Stimulated activated CD8-positive, alpha-beta memory T cell treated with anti-CD3 and anti-CD28 coated beads, Interleukin-12 subunit alpha, Interleukin-12 subunit beta, amount 100 ng/mL, for 24 hours (primary cell): ENCODE data around the gene KLHL33.

Experiments used
- DNase-seq: peaks from one replicate; pipeline ENCODE4 v3.0.0-alpha.2; 2020; ENCODE audit errors: extremely low read depth

Gene KLHL33

DNA sequence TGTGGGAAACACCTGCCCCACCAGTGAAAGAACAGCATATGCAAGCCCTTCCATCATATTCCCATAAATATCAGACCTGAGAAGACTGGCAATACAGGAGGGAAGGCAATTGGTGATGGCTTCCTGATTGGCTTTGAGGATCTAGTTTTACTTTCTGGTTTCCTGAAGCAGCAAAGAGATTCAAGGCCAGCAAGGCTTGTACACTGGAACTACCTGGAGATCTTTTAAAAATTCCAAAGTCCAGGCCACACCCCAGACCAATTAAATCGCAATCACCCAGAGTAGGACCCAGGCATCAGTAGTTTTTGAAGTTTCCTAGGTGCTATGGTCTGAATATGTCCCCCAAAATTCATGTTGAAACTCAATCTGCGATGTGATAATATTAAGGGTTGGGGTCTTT is 19.7 kb downstream of the KLHL33 start:
- no peak for DNase-seq

- DNase-seq, result no peak
Observed at GRCh38 chr14:20415782-20416206, 20.2 kb downstream of the KLHL33 start.

GRCh38 chr14:20413744-20414082 is 22.3 kb downstream of the KLHL33 start:
- no peak for DNase-seq

DNA sequence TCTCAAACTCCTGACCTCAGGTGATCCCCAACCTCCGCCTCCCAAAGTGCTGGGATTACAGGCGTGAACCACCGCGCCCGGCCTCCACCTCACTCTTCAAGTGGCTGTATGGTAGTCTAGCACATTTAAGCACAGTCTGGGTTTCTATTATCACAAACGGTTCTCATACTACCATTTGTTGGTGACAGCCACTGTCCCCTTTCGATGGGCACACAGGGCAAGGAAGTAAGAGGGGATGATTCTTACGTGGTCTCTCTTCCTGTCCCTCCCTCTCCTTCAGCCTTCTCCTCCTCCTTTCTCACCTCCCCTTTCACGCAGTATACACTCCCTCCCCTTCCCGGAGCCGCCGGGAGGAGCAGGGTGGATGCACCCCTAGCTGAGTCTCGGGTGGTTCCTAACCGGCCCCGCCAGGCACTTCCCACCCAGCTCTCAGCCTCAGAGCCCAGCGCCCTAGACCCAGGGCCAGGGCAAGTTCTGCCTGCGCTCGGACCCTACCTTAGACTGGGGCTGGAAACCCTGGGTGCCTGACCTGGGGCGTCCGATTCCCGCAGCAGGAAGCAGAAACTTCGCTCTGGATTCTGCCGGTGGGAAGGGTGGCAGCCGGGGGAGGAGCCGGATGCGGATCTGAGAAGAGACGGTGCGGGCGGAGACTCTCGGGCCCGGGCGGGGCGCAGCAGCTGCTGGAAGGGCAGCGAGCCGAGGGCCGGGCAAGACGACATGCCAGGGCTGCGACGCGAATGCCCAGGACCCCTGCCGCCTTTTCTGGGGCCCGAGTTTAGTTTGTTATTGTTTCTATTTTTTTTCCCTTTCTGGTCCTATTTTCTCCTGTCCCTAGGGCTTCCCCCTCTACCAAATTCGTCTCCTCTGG is 22.9 kb downstream of the KLHL33 start, which contains the start of gene TEP1:
Gene TEP1 (minus strand): TSS at position 626 of the 868 bp plus-strand sequence. CDS start 5,062 bp downstream, outside the sequence.
- peak; percentile 51 for DNase-seq

GRCh38 chr14:20412411-20412810 is 23.6 kb downstream of the KLHL33 start:
- DNase-seq, result no peak

DNA sequence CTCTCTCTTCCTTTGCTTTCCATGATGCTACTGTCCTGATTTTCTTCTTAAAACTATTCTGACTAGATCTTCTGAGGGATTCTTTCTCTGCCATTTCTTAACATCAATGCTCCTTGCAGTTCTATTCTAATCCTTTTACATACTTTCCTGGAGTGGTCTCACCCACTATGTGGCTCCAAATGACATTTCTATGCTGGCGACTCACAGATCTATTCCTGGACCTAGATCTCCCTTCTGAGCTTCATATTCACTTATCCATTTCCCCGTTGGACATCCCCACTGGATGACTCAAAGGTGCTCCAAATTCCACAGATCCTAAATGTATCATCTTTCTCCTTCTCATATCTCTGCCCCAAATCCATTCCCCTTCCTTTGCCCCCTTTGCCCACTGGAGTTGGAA is 26.7 kb downstream of the KLHL33 start:
- no peak for DNase-seq

GRCh38 chr14:20403521-20403920 is 32.4 kb downstream of the KLHL33 start:
- no peak for DNase-seq

GRCh38 chr14:20400965-20401593 is 34.9 kb downstream of the KLHL33 start:
- DNase-seq, result no peak

GRCh38 chr14:20400589-20400964 is 35.4 kb downstream of the KLHL33 start:
- no peak for DNase-seq

DNA sequence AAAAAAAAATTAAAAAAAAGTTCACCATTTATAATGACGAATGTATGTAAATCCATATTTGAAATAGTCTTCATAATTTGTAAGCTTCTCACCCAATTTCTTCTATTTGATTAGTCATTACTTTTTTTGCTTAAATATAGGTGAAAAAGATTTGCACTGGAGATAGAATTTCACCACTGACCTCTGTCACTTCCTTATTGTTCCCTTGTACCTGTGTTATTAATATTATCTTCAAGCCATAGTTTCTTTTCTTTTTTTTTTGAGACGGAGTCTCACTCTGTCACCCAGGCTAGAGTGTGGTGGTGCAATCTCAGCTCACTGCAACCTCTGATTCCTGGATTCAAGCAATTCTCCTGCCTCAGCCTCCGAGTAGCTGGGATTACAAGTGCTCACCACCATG is 38.5 kb downstream of the KLHL33 start:
- DNase-seq, result no peak

GRCh38 chr14:20391505-20391904 is 44.5 kb downstream of the KLHL33 start:
- DNase-seq, result no peak

- DNase-seq, result no peak
Observed at GRCh38 chr14:20388159-20388558, 47.8 kb downstream of the KLHL33 start.

GRCh38 chr14:20387576-20387975 is 48.4 kb downstream of the KLHL33 start:
- DNase-seq, result no peak

DNA sequence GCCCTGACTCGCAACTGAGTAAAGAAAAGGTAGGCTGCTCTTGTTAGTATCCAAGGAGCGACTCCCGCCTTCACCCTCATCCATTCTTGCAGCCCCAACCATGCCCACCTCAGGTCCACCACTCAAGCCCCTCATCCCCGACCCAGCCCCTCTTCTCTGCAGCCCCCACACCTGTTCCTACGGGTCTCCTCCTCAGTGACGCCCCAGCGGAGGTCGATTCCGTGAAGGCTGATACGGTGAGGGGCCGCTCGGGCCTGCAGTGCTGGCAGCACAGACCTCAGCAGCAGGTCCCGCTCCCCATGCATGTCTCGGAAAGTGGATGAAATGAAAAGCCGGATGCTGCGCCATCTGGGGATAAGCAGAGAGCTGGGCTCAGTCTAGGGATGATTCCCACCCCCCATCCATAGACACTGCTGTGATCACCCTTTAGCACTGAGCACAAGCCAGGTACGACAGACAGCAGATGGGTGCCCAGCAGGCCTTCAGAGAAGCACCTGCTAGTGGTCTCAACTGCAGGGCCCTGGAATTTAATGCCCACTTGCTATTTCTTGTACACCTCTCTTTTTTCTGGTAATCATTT is 49.6 kb downstream of the KLHL33 start:
- no peak for DNase-seq

DNA sequence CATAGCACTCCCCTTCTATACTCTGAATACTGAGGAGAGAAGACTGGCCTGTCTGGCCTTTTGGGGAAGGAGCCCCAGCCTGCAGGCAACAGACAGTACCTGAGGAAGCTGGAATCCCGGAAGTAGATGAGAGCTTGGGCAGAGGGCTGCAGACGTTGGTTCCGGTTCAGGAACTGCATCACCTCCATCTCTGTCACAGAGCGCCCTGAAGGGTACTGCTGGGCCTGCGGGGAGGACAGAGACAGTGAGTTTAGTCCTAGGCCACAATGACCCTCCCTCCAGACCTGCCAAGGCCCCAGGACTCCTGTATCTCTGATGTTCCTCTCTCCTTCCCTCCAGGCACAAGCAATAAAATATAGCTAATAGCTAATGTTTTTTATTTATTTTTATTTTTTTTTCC is 51.1 kb downstream of the KLHL33 start:
- no peak for DNase-seq

DNA sequence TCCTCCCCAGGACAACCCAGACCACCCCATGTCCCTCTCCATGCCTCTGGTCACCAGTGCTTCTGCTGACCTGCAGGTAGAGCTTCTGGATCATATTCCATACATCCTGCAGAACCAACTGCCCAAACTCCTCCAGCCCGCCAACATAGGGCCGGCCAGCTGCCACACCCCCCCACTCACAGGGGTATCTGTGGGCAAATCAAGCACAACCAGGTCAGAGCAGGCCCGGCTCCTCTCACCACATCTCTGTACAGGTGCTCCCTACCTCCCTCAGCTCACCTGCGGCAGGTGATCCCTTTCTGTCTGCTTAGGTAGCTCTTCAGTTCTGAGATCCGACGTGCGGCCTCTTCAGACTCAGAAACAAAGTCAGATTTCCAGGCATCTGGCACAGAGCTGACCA is 51.6 kb downstream of the KLHL33 start:
- no peak for DNase-seq

DNA sequence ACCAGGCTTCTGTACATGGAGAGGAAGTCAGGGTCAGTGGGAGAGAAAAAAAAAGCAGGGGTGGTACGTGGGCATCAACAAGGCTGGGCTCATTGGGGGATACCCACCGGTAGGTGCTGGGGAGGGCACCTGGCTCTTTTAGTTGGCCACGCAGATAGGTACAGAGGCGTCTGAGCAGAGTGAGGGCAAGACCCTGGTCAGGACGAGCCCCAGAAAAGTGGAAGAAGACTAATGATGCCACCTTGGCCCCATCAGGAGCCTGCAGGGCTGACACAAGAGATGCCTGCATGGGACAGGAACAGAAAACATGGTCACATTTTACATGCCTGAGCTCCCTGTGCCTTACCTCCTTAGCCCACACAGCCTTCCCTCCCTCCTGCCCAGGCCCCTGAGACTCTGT is 52.3 kb downstream of the KLHL33 start:
- DNase-seq, result no peak

- no peak for DNase-seq
Observed at GRCh38 chr14:20383032-20383431, 52.9 kb downstream of the KLHL33 start.

- no peak for DNase-seq
Observed at GRCh38 chr14:20382526-20382925, 53.4 kb downstream of the KLHL33 start.

DNA sequence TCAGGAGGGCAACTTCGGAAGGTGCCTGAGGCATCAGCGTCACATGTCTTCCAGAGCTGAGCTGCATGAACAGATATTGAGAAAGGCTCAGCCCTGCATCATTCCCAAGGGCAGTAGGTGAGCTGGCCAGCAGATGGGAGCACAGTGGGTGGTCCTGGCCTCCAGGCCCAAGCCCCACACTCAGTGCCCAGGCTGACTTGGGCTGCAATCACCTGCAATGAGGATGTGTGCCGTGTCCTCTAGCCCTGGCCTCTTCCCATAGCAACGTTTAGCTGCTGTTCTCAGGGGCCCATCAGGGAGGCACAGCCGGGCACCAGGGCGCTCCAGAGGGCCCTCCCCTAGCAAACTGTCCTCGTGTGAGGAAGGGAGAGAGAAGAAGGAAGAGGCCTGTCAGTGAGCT is 54.6 kb downstream of the KLHL33 start:
- DNase-seq, result no peak

DNA sequence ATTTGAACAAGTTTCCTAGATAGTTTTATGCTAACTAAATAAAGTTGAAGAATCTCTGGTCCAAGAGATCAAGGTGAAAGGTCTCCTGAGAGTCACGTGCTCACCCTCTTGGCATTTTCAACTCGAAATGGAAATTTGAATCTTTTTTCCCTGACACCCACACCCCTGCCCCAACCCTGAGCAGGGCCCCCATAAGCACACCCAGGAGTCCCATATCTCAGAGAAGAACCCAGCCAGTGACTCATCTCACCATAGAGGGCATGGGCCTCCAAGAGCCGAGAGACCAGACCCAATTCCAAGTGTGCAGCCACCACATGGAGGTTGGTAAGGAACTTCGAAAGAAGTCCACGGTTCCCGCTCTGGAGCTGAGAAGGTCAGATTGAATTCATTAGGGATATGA is 55.3 kb downstream of the KLHL33 start:
- no peak for DNase-seq

GRCh38 chr14:20379743-20380142 is 56.2 kb downstream of the KLHL33 start:
- DNase-seq, result no peak

DNA sequence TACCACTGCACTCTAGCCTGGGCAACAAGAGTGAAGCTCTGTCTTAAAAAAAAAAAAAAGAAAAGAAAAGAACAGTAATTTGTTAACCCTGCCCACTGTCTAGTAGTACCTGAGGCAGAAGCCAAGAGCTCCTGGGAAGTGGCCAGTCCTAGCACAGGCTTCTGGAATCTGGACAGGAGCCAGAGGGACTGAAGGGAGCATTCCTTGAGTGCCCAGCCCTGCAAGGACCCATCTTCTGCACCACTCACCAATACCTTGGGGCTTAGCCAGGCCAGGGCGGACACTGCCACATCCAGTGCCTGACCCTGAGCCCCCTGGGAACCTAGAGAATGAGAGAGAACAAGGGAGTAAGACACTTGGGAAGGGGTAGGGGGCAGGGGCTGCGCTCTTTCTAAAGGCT is 58.8 kb downstream of the KLHL33 start:
- DNase-seq, result no peak
